Stimulated activated CD8-positive, alpha-beta memory T cell treated with anti-CD3 and anti-CD28 coated beads, Interleukin-2, amount 100 ng/mL, for 48 hours (primary cell): ENCODE results near the gene APP.

Source experiments
- DNase-seq, 2 donors: peaks; one replicate each; pipeline ENCODE4 v3.0.0-alpha.2; 2020; ENCODE audit warnings: low read depth in 2 of 2

The APP gene

DNA sequence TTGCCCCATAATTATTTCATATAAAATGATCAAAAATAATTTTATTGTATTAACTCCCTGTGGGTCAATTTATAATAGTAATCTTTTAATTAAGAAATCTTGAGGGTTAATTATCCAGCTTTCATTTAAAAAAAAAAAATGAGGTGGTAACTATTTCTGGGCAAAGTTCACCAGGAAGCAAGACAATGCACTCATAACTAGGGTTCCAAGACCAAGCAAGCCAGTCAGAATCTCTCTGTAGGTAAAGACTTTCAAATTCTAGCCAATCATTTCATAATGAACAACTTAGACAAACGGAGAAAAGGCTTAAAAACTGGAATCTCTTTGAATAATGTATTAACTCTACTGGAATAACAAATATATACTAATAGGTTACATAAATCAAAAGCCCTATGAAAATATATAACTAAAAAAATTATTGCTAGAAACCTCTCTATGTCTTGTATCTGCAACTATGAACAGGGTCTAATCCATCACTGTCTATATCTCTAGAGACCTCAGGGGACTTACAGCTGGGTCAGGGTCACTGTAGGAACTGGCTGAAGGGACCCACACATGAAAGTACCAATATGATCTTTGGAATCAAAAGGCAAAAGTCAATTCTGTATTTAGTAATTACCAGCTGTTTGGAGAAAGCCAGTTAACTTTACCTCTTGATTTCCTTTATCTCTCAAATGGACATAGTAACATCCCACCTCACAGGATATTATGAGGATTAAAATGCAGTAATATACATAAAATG lies 43.3 kb downstream of the APP start:
- DNase-seq, result no peak

DNA sequence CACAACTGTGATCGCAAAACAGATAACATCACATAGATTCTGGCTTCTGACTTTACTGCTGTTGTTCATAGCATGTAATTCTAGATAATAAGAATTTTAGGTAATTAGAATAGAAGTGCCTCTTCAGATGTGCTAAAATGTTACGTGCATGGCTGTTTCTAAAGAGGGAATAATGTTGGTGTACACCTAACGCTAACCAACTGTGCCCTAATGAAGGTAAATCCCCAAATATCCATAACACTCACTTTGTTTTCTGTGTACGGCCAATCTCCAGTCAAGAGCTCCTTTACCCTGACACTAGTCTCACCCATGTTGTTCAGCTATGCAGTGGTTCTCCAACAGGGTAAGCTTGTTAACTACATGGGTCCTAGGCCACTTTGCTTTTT lies 44.4 kb downstream of the APP start:
- DNase-seq, result no peak

DNA sequence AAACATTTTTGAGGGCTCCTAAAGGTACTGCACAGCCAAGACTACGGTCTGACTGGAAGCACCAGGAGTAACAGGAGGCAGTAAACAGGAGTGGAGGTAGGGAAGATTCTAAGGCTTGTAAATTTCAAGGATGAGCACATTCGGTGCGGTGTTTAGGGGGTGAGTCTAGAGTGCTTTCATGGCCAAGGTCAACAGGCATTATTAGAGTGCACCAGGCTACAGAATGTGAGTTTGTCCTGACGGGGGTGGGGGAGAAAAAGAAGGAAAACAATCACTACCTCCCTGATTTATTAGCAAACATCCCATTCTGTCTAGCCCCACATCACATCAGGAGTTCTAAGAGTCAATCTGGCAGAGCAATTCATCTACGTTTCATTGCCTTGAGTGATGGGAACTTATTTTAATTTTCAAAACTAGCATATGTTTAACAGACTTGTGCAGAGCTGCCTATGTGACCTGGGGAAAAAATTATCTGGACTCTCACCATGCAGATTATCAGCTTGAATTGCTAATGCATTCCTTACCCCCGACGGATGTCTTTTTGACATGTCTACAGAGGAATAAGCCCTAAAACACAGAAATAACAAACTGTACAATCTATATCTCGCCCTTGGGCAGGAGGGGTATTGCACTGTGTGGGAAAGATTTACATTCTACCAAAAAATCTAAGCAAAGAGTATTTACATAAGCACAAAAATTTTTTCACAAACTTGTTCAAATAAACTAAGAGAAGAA lies 45.0 kb downstream of the APP start:
- DNase-seq, result no peak

DNA sequence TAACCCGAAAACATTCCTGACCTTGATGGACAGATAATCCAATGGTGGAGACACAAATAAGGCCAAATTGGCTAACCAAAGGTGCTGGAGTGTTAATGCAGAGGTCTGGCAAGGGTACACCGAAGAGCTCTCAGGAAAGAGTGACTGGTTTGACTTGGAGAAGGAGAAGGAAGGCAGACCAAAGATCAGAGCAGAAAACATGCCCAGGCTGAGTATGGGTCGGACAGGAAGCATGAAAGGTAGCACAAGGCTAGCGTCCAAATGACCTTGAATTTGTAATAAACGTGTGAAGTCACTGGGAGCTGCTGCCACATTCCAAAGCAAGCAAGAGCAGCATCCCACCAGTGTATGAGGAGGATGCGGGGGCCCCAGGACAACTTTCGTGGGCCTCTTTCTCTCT lies 45.7 kb downstream of the APP start:
- DNase-seq, result no peak

DNA sequence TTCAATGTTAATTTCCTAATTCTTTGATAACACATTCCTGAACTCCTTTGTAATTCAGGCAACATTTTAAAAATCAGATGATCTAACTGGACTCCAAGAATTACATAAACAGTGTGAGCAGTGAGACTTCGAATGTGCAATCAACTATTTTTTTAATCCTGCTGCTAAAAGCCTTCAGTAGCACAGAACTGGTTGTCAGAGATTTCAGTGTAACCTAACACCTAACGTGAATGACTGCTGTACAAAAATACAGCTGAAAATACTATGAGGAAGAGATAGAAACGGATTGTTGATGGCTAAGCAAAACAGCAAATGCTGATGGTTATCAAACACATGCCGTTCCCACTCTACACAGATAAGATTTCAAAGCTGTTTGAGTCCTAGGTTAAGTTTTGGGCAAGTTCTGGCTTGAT lies 46.1 kb downstream of the APP start:
- no peak for DNase-seq

DNA sequence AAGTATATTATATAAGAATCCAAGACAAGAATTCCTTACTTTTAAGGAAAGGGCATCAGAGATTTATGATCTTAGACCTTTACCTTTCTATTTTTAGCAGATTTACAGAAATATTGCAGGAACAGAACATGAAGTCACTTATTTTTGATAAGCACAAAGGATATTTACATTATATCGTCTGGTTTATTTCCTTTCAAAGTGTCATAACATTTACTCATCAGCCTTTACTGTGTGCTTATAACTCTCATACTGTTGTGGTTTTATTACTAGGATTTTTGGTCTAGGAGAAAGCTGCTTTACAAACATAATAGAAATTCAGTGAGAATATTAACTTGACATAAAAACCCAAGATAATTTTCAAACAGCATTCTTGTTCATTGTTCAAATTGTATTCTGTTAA lies 47.6 kb downstream of the APP start:
- no peak for DNase-seq

DNA sequence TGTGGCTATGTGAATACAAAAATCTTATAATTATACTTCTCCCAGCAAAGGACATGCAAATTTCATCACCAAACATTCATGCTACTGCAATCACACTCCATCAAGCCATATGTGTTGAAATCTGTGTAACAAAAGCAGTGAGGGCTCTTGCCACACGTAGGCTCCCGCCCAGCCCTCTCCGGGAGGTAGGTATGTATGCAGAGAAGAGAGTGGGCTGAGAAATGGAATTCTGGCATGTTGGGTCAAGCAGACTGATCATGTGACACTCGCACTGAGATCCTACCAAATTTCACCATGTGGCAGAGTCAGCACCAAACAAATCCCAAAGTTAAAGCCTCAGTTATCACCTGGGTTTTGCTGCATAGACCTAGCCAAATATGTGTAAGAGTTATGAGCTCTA lies 49.7 kb downstream of the APP start:
- DNase-seq, result no peak

DNA sequence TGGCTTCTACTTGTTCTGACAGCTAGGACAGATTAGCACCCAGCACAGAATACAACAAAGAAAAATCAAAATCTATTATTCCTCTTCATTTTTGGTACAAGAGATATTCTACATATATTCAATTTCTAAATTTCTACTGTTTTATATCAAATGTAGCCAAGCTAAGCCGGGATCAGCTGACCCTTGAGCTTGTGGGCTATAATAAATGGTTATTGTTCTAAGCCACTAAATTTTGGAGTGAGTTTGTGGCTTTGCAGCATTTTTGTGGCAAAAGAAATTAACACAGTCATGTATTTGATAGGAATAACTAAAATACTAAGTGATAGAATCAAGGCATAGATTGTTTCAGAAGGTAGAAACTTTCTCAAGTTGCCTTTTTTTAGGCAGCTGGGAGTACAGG lies 50.7 kb downstream of the APP start:
- DNase-seq, result no peak

DNA sequence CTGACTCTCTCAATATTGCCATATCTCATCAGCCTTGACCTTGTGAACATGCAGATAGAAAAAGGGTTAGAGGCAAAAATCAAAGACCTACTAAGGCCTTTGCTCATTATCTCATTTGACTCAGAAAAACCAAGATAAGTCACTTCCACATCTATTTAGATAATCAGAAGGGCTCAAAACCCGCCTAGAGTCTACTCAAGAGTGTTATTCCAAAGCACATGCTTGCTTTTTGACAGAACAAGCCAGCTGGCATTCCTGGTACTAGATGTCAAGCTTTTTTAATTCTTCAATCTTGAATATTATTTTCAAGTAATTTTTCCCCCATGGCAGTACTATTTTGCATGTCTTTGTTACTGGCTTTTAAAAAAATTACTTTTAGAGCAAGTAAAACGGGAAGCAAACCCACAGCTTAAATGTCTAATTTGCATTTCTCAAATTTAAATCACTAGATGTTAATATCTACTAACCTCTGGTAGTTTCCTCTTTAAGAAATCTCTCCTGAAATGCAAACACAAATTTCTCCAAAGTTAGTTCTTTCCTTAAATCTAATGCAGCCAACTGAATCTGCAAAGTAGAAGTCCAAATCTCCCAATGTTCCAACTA lies 51.5 kb downstream of the APP start:
- DNase-seq, result no peak

DNA sequence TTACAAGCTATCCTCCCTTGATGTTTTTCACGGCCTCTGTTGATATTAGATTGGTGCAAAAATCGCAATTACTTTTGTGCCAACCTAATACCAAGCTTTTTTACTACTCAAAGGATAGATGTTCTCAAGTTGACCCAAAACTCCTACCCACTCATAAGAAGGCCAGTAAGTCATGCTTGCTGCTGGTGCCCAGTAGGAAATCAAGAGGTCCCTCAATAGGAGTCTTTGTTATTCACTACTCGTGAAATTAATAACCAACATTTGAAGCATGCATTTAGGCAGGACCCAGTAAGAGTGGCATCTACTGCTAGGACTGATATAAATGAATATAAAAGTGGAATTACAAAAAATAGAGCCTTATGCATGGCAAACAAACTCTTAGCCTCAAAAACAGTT lies 52.6 kb downstream of the APP start:
- no peak for DNase-seq

DNA sequence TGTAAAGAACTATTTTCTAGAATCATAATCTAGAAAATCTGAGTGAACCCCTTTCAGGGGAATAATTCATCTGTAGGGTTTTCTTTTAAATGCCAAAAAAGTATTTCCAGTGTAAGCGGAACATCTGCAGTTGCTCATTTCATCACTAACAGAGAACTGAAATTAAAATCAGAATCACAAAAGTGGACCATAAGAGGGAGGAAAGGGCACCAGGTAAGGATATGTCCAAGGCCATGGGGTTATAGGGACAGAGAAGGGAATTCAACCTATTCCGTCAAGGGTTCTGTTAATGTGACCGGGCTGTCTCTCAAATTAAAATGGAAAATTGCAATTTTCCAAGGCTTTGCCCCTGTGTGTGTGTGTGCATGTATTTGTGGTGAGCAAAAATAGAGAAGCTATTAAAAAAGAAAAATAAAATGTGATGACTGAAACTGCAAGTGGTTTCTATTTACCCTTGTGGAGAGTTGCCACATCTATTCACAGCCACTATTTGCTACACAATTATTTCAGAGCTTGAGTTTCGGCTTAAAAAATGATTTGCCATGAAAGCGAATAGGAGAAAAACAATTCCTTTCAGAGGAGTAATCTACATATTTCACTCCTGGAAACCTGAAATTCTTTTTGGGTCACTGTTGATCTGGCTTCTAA lies 53.1 kb downstream of the APP start:
- DNase-seq, result no peak

DNA sequence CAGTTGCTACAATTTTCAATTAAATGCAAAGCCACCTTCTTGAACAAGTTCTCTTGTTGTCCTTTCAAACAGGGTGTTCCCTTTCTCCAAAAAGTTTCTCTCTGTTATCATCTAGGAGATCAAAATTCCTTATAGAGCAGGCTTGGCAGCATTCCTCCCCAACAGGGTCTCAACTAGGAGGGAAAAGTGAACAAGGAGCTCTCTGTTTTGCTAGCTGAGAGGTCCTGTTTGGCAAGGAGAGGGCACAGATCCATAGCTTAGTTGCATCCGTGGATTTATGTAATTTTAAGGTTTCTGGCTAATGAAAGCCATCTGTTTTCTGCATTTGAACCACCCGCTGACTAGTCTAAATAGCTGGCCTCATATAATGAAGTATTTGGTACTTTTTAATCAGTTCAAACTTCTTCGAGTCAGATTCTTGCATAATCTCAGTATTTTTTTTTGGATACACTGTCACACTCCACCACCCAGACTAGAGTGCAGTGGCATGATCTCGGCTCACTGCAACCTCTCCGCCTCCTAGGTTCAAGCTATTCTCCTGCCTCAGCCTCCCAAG lies 54.0 kb downstream of the APP start:
- no peak for DNase-seq

DNA sequence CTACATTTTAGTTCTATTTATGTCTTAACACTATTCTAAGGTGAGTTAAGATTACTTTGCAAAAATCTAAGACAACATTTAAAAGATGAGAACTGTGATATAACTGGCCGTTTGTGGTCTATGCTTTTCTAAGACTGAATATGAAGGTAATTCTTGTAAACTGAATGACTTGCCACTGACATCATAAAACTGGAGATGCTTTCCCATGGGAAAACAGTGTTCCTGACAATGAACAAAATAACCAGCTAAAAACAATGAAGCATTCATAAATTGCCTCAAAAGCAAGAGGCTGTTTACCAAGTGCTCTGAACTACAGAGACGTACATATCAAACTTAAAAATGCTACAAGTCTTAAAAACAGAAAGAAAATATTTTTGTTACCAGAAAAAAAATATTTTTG lies 54.7 kb downstream of the APP start:
- DNase-seq, result no peak

DNA sequence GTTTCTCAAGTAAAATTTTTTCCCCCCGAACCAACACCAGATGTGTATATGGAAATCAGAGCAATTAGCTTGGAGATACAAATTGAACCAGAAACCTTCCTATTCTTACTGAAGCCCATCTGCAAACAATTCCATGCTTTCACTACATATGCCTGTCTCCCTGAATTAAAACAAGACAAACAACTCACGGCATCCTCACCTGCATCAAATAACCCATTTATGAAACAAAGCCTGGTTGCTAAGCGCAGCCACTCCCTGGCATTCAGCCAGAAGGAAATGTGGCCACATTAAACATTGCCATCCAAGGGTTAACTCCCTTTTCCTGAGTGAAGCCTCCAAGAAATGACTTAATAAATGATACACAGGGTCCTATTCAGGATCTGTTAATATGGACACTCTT lies 55.3 kb downstream of the APP start:
- no peak for DNase-seq

DNA sequence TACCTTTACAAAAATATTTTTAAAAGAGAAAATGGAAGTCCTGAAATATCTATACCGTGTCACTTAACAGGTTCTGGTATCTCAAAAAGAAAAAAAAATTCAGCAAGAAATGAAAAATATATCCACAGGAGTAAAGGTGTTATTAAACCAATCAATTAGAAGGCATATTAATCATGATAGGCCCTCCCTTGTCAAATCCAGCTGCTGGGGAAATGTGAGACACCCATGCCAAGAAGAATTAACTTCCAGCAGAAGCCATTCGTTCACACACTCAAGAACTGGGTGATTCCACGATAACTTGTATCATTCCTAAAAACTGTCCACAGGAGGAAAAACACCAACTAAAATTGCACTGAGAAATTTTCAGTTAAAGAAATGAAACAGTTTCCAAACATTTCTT lies 57.6 kb downstream of the APP start:
- no peak for DNase-seq

DNA sequence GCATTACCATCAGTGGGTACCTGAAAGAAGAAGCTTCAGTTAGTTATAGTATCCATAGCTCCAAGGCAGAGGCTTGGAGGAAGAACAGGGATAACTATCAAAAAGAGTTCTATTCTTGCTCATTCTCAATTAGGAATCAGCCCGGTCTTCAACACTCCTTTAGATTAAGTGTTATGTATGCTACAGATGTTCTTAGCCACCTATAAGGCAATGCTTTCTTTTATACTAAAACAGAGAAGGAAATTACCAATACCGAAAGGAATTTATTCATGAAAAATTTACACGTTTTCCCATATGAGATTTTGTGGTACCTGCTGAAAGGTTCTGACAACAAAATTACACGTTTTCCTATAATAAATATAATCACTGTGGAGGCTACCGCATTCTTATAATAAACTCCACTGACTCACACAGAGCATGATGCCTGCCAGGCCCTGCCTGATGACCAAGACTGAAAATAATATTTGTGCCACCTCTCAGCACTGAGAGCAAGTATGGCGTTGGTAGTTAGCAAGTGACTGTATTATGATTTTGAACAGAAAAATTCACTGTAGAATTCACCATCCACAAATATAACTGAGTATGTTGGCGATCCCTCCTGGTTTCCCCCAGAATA lies 58.3 kb downstream of the APP start:
- no peak for DNase-seq

DNA sequence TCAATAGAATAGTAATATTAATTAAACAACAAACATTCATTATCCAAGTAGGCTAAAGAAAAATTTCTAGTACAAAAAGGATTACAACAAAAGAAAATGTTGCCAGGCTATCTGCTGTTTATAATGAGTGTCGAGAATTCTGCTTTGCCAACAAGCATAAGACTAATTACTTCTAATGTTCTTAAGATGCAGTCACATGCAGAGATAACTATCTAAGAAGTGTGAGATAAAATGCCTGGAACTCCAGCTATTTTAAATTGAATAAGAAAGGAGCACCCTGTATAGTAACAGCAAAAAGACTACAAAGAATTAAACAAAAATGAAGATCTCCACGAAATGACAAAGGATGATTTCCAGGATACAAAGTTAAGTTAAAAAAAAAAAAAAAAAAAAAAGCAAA lies 59.9 kb downstream of the APP start:
- no peak for DNase-seq

DNA sequence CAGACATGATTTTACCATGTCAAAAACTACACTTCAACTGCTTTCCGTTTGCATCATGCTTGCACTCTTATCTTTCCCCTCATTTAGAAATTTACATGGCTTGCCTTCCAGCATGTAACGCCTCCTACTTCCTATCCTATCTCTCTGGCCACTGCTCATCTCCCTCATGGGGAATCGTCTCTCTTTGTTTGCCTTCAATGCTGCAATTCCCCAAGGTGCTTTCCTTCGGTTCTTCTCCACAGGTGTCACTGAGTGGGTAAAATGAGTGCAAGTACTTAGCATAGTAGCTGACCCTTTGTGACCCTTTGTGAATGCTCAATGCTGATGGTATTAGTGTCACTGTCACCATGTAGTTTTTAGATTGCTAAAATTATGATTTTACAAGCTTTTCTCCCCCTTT lies 63.1 kb downstream of the APP start:
- no peak for DNase-seq

DNA sequence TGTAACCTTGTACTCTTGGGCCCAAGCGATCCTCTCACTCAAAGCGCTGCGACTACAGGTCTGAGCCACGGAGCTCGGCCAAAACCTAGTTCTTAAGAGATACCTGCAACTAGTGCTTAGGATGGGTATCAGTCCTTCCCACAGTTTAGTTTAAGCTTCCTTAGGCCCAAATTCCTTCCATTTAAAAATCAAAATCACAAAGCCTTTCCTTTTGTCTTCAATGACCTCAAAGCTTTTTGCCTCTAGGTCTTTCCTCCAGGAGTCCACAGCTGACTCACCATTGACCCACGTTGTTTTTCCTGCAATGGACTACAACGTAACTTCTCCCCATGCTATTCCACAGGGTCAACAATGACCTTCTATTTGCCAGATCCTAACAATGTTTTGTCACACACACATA lies 64.0 kb downstream of the APP start:
- no peak for DNase-seq

DNA sequence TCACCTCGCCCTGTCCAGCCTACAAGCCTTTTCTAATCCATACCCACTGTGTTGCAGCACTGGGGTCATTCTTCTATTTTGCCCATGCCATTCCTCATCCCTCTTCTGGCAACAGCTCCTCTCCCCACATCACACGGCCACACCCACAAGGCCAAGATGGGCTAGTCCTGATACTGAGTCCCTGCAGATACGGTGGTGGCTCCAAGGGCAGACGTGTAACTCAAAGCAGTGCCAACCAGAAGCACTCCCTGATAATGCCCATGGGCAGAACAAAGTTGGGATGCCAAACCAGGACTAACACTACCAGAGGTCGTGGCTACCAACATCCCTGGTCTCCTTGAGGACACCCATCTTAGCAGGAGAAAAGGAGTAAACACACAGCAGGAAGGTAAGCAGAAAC lies 64.8 kb downstream of the APP start:
- no peak for DNase-seq

DNA sequence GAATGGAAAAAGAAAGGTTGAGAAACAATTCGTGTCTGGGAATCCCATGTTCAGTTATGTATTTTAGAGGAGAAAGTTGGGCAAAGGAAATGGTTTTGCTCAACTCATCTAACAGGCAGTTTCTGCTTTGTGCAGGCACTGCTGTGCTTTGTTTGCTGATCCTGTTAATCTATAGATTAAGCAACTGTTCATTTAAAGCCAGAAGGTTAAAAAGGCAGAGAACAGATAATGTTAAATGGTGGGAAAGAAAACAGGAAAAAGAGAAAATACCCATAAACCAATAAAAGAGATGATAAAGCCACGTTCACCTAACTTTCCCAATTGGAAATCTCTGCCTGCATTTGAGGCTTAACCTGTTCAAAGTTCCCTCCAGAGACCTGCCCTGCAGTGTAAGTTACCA lies 70.0 kb downstream of the APP start:
- DNase-seq, result no peak

DNA sequence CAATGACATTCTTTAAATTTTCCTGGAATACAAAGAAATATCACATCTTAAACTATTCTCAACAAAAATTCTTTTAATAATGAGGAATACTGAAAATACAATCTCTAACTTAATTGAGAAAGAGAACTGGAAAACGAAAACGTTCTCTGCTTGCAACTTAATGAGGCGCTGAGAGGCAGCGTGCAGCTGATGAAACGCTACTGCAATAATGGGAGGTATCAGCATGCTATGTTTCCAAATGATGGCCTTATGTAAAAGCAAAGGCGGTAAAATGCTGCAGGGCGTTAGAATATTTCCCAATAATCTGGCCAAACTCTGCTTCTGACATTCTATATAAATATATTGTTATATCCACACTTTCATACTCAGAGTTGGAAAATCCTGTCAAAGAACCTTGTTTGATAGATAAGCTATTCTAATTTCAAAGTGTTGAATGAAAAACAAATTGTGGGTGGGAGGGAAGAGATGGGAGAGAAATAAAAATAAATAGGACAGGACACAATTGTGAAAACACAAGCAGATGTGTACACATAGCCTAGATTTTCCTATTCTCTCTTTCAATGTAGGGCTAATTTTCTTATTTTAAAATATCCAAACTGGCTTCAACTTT lies 70.9 kb downstream of the APP start:
- no peak for DNase-seq
